ENCODE data around the gene HSPB9.

The HSPB9 gene

DNA sequence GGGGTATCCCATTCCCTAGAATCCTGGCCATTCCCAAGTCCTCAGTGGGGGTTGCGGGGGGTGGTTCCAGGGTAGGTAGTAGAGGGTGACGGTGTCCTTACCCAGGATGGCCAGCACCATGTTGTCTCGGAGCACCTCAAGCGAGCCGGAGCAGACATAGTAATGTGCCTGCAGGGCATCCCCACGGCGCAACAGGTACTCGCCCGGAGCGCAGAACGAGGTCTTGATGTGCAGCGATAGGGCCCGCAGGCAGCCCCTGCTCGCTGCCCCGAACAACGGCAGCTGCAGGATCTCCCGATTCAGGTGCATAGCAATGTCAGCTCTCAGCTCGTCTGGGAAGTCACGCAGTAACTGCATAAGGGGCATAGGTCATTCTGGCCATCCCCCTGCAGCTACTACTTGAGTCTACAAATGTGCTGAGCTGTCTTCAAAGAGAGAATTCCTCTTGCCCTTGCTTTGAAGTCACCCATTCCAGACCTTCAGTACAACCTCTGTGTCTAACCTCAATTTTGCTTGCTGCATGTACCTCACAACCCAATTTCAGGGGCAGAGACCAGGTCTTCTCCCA, 43.7 kb downstream of the HSPB9 start:
- Histone ChIP-seq H3K27ac (ENCODE audit: low read length) (no peak overlapping the region), H3K4me1 (ENCODE audit: control insufficient read depth, insufficient read depth, low read length) (peaks cover 1% of the 10 kb centered on the region; the same call in 1 of the 2 replicates), H3K36me3 (ENCODE audit: control insufficient read depth, insufficient read depth, low read length) (no peaks in the 10 kb centered on the region), H3K4me3 (ENCODE audit: low read length) (no peak overlapping the region), H3K27me3 (ENCODE audit: control insufficient read depth, insufficient read depth, low read length) (no peaks in the 10 kb centered on the region), H3K9me3 (ENCODE audit: control insufficient read depth, insufficient read depth, low read length) (no peaks in the 10 kb centered on the region)
- no CpG with 5 or more reads among the region's 19 CpGs for WGBS (ENCODE audit: insufficient coverage, insufficient read length)
- DNase-seq (ENCODE audit: low read depth, low spot score) = no peak

DNA sequence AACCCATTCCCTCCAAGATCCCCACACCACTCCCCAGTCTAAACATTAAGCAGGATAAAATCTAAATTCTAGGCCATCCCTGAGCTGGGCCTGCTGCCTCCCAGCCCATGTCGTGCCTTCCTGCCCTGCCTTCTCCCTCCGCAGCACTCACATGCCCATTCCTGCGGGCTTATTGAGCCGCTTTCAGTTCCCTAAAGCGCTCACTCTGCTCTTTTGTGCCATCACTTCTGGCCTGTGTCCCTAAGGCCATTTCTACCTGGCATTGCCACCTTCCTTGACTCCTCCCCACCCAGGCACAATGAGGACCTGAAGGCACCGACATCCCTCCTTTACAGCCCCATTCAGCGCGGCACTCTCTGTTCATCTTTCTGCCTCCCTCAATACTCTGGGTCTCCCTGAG, 45.2 kb downstream of the HSPB9 start:
- H3K27ac ChIP-seq (ENCODE audit: low read length) = no peak overlapping the region
- H3K9me3 ChIP-seq (ENCODE audit: control insufficient read depth, insufficient read depth, low read length) = no peaks in the 10 kb centered on the region
- WGBS (ENCODE audit: insufficient coverage, insufficient read length) = no CpG with 5 or more reads among the region's 8 CpGs
- DNase-seq (ENCODE audit: low read depth, low spot score) = no peak
- no peak overlapping the region for H3K4me3 ChIP-seq (ENCODE audit: low read length)
- no peaks in the 10 kb centered on the region for H3K36me3 ChIP-seq (ENCODE audit: control insufficient read depth, insufficient read depth, low read length)
- H3K4me1 ChIP-seq (ENCODE audit: control insufficient read depth, insufficient read depth, low read length) = peaks cover 1% of the 10 kb centered on the region; the same call in 1 of the 2 replicates
- no peaks in the 10 kb centered on the region for H3K27me3 ChIP-seq (ENCODE audit: control insufficient read depth, insufficient read depth, low read length)

- Histone ChIP-seq H3K4me1 (ENCODE audit: control insufficient read depth, insufficient read depth, low read length) (no peaks in the 10 kb centered on the region), H3K9me3 (ENCODE audit: control insufficient read depth, insufficient read depth, low read length) (no peaks in the 10 kb centered on the region), H3K36me3 (ENCODE audit: control insufficient read depth, insufficient read depth, low read length) (no peaks in the 10 kb centered on the region), H3K27me3 (ENCODE audit: control insufficient read depth, insufficient read depth, low read length) (no peaks in the 10 kb centered on the region), H3K4me3 (ENCODE audit: low read length) (no peak overlapping the region), H3K27ac (ENCODE audit: low read length) (no peak overlapping the region)
- no peak for DNase-seq (ENCODE audit: low read depth, low spot score)
- no CpG with 5 or more reads among the region's 29 CpGs for WGBS (ENCODE audit: insufficient coverage, insufficient read length)
These were observed 46.7 kb downstream of the HSPB9 start for GRCh38 chr17:42169351-42169750.

DNA sequence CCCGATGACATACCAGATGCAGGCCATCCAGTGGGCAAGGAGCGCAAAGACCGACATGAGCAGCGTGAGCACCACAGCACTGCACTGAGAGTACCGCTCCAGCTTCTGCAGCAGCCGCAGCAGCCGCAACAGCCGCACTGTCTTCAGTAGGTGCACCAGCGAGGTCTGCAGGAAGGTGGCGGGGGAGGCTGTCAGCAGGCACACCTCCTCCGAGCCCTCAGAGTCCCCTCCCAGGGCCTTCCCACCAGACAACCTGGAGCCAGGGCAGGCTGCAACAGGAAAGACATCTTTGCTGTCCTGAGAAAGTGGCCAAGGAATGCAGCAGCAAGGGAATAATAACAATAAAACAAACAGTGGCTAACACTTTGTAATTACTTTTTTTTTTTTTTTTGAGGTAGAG, 49.2 kb downstream of the HSPB9 start:
- H3K36me3 ChIP-seq (ENCODE audit: control insufficient read depth, insufficient read depth, low read length) = no peaks in the 10 kb centered on the region
- WGBS (ENCODE audit: insufficient coverage, insufficient read length) = no CpG with 5 or more reads among the region's 11 CpGs
- no peak for DNase-seq (ENCODE audit: low read depth, low spot score)

More for the DNA sequence above, 49.2 kb downstream of the HSPB9 start:
- H3K4me3 ChIP-seq (ENCODE audit: low read length) = no peak overlapping the region
- H3K4me1 ChIP-seq (ENCODE audit: control insufficient read depth, insufficient read depth, low read length) = no peaks in the 10 kb centered on the region
- H3K9me3 ChIP-seq (ENCODE audit: control insufficient read depth, insufficient read depth, low read length) = no peaks in the 10 kb centered on the region
- H3K27me3 ChIP-seq (ENCODE audit: control insufficient read depth, insufficient read depth, low read length) = no peaks in the 10 kb centered on the region
- H3K27ac ChIP-seq (ENCODE audit: low read length) = no peak overlapping the region
